ENCODE results near the gene CLCN7.

Gene CLCN7

DNA sequence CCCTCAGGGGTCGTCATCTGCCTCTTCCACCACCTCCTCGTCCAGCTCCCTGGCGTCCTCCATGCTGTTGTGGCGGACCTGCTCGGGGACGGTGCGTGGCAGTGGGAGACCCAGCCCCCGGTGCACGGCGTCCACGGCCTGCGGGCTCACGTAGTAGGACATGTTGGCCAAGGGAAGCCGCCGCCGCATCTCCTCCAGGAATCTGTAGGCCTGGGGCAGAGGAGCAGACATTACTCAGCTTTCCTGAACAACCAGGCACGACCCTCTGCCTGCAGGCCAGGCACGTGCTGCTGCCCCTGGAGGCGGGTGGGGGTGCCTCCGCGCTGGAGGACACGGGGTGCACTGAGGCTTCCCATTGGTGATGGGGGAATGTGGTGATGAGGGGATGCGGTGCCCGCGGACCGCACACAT lies 36.1 kb upstream of the CLCN7 start:
- no peak for FAIRE-seq
- DNase-seq (ENCODE audit: insufficient read length), result no peak
- no peak for TF ChIP-seq POLR2A (IDR thresholded peaks at IDR 0.05; ENCODE audit: low read depth, low read length)
- TF ChIP-seq TAF1 (IDR thresholded peaks at IDR 0.05; ENCODE audit: borderline replicate concordance, low read depth, low read length), result no peak
- no peak for TF ChIP-seq POLR2AphosphoS5 (IDR thresholded peaks at IDR 0.05; ENCODE audit: low read depth, low read length)

GRCh38 chr16:1510272-1510671 lies 35.4 kb upstream of the CLCN7 start:
- FAIRE-seq (no peak), DNase-seq (ENCODE audit: insufficient read length) (no peak)
- TF ChIP-seq POLR2A (IDR thresholded peaks at IDR 0.05; ENCODE audit: low read depth, low read length), result no peak
- no peak; the same call in 1 of the 2 replicates for TF ChIP-seq POLR2AphosphoS5 (IDR thresholded peaks at IDR 0.05; ENCODE audit: low read depth, low read length)
- no peak for TF ChIP-seq TAF1 (IDR thresholded peaks at IDR 0.05; ENCODE audit: borderline replicate concordance, low read depth, low read length)

- TF ChIP-seq TAF1 (IDR thresholded peaks at IDR 0.05; ENCODE audit: borderline replicate concordance, low read depth, low read length), result no peak
- peak; percentile 14; the same call in 1 of the 2 replicates for TF ChIP-seq POLR2AphosphoS5 (IDR thresholded peaks at IDR 0.05; ENCODE audit: low read depth, low read length)
- TF ChIP-seq POLR2A (IDR thresholded peaks at IDR 0.05; ENCODE audit: low read depth, low read length), result no peak
- DNase-seq (ENCODE audit: insufficient read length) (no peak), FAIRE-seq (no peak)
Measured at GRCh38 chr16:1509307-1510221, 34.7 kb upstream of the CLCN7 start.

DNA sequence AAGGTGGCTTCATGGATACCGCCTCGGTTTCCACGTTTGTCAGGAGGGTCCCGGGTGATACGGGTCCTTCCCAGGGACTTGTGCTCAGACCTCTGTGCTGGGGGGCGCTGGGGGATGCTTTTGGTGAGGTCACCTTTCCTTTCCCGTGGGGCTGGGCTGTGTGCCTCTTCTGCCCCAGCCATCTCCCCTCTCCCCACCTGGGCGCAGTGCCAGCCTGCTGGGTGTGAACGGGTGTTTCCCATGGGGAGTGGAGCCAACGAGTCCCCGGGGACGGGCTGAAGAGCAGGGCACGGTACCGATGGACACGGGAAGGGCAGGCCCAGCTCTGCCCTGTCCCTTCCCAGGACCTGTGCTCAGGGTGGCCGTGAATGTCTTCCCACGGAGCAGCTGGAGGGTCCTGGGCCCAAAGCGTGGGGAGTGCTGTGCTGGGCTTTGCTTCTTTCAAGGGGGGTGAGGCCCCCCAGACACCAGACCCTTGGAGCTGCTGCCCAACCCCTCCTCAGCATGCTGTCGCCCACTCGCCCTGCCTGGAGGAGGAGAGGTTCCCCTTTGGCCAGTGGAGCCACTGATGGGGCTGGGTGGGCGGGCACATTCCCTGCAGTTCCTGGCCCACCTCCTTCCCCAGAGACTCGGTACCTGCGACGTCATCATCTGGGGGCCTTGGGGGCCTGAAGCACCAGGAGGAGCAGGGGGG lies 33.8 kb upstream of the CLCN7 start:
- TF ChIP-seq POLR2A (IDR thresholded peaks at IDR 0.05; ENCODE audit: low read depth, low read length), result no peak
- TF ChIP-seq POLR2AphosphoS5 (IDR thresholded peaks at IDR 0.05; ENCODE audit: low read depth, low read length), result no peak
- TF ChIP-seq TAF1 (IDR thresholded peaks at IDR 0.05; ENCODE audit: borderline replicate concordance, low read depth, low read length), result no peak
- no peak for DNase-seq (ENCODE audit: insufficient read length)
- FAIRE-seq, result no peak

DNA sequence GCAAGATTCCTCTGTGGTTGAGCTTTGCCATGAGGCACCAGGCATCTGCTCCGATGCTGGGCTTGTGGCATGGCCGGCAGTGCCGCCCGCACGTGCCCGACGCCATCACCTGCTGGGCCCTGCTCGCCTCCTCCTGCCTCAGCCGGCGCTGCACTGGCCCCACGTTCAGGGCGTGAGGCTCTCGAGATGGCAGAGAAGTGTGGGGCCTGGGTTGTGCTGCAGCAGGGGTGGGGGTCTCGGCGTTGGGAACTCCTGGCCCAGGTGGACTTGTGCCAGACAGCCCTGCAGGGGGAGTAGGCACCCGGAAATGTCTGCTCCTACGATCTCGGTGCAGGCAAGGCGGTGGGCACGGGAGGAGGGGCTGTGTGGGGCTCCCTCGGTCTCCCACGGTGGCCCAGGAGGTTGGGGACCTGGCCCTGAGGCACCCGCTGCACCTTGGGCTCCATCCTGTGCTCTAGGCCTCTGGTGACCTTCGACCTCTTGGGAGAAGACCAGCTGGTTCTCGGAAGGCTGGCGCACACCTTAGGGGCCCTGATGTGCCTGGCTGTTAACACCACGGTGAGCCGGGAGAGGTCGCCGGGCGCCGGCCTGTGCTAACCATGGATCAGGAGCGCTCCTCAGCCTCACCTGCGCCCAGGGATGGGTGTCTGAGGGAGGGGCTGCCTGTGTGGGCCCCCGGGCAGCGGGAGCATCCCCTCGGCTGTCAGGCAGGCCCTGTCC lies 31.8 kb upstream of the CLCN7 start:
- FAIRE-seq, result no peak
- no peak for DNase-seq (ENCODE audit: insufficient read length)
- TF ChIP-seq POLR2A (IDR thresholded peaks at IDR 0.05; ENCODE audit: low read depth, low read length) (peak; percentile 20; the same call in 1 of the 2 replicates), TAF1 (IDR thresholded peaks at IDR 0.05; ENCODE audit: borderline replicate concordance, low read depth, low read length) (no peak), POLR2AphosphoS5 (IDR thresholded peaks at IDR 0.05; ENCODE audit: low read depth, low read length) (no peak)

DNA sequence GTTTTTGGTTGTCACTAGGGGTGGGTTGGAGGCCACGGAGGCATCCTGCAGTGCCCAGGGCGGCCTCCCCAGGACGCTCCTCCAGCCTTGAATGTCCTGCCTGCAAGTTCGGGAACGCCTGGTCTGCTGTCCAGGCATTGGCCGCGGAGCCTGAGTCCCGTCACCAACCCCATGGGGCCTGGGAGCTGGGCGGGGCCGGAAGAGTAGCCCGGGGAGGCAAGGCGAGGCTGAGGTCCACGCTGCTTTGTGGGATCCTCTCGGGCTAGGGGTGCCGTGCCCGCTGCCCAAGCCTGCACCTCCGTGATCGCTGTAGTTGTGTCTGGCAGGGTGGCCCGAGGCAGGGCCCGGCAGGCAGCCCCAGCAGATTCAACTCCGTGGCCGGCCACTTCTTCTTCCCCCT lies 31.1 kb upstream of the CLCN7 start:
- FAIRE-seq, result no peak
- TF ChIP-seq POLR2AphosphoS5 (IDR thresholded peaks at IDR 0.05; ENCODE audit: low read depth, low read length), result no peak
- TF ChIP-seq TAF1 (IDR thresholded peaks at IDR 0.05; ENCODE audit: borderline replicate concordance, low read depth, low read length), result no peak
- no peak for TF ChIP-seq POLR2A (IDR thresholded peaks at IDR 0.05; ENCODE audit: low read depth, low read length)
- DNase-seq (ENCODE audit: insufficient read length), result no peak

DNA sequence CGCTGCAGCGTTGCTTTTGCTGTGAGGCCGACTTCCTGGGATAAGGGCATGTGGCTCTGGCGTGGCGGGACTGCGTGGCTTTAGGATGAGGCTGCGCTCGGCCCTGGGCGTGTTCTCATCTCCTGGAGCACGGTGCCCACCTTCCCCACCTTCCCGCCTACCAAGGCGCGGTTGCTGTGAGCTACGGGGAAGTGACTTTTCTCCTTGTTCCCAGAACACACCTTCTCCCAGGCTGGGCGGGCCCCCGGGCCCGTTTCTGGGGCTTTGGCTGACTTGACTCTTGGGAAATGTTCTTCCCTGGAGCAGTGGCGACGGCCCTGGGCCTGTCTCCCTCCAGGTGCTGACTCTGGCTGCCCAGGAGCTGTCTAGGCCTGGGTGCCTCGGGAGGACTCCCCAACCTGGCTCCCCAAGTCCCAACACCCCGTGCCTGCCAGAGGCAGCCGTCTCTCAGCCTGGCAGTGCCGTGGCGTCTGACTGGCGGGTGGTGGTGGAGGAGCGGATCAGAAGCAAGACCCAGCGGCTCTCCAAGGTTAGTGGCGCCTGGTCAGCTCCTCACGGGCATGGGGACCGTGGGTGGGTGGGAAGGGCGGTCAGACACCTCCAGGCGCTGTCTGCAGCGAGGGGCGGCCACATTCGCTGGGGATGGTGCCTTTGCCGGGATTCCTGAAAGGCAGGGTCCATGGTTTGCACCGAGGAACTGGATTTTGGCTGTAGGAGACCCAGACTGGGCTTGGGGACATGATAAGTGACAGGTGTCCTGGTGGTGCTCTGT lies 30.4 kb upstream of the CLCN7 start:
- no peak for TF ChIP-seq POLR2A (IDR thresholded peaks at IDR 0.05; ENCODE audit: low read depth, low read length)
- TF ChIP-seq POLR2AphosphoS5 (IDR thresholded peaks at IDR 0.05; ENCODE audit: low read depth, low read length), result no peak
- TF ChIP-seq TAF1 (IDR thresholded peaks at IDR 0.05; ENCODE audit: borderline replicate concordance, low read depth, low read length), result no peak
- FAIRE-seq (no peak), DNase-seq (ENCODE audit: insufficient read length) (no peak)

- DNase-seq (ENCODE audit: insufficient read length) (no peak), FAIRE-seq (no peak)
- TF ChIP-seq TAF1 (IDR thresholded peaks at IDR 0.05; ENCODE audit: borderline replicate concordance, low read depth, low read length), result no peak
- TF ChIP-seq POLR2A (IDR thresholded peaks at IDR 0.05; ENCODE audit: low read depth, low read length), result no peak
- no peak for TF ChIP-seq POLR2AphosphoS5 (IDR thresholded peaks at IDR 0.05; ENCODE audit: low read depth, low read length)
Measured at GRCh38 chr16:1503110-1503955, 28.5 kb upstream of the CLCN7 start.

DNA sequence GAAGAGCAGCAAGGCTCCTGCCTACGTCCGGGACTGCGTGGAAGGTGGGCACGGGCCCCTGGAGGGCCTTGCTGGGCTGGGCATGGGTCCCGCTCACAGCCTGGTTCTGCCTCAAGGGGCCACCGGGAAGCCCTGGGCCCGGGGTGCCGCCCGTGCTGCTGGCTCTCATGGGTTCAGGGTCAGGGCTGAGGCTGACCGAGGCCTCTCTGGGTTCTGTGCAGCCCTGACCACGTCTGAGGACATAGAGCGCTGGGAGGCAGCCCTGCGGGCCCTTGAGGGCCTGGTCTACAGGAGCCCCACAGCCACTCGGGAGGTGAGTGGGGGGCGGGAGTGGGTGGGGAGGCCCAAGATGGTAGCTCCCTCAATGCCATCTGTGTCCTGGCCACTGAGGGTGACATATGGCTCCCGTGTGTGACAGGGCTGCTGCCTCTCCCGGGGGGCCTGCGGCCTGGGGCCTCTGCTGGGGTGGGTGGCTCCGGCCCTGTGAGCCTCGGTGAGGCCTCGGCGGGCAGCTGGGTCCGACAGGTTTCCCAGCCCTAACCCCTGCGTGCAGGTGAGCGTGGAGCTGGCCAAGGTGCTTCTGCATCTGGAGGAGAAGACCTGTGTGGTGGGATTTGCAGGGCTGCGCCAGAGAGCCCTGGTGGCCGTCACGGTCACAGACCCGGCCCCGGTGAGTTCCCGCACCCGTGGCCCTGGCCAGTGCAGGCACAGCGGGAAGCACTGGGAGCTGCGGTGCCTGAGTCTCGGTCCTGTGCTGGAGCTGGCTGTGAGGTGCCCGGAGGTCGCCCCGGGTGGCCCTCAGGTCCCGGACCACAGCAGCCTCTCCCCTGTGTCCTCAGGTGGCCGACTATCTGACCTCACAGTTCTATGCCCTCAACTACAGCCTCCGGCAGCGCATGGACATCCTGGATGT lies 27.5 kb upstream of the CLCN7 start:
- DNase-seq (ENCODE audit: insufficient read length), result no peak
- TF ChIP-seq TAF1 (IDR thresholded peaks at IDR 0.05; ENCODE audit: borderline replicate concordance, low read depth, low read length), result no peak
- no peak for TF ChIP-seq POLR2AphosphoS5 (IDR thresholded peaks at IDR 0.05; ENCODE audit: low read depth, low read length)
- FAIRE-seq, result no peak
